ENCODE measurements around the gene C4orf50. TPM values are rescaled to one million over a fixed set of nuclear protein-coding genes. Genes with fewer than 3 reads are reported as not detected.

Gene C4orf50
- total and polyA plus RNA-seq, 2 experiments from 2014 or later = 0.06 to 0.31 TPM

DNA sequence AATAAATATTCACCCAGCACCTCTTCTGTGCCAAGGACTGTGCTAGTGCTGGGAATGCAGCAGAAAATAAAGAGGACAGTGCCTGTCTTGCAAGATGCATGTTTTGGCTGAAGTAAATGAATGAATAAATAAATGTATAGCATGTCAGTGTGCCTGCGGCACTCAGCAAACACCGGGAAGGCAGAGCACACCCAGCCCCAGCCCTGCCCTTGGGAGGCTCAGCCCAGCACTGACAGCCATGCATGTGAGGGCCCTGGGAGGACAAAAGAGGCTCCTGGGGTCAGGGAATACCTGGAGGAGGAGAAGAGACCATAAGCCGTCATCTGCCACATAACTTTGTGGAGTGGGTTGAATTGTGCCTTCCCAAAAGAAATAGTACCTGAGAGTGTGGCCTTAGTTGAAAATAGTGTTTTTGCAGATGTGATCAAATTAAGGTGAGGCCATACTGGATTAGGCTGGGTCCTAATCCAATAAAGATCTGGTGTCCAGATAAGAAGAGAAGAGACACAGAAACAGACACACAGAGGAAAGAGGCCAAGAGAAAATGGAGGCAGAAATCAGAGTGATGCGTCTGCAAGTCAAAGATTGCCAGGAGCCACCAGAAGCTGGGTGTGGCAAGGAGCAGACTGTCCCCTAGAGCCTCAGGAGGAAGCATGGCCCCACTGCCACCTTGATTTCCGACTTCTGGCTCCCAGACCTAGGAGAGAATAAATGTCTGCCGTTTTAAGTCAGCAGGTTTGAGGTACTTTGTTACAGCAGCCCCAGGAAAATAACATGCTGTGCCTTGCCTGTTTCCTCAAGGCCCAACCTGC is 16.3 kb downstream of the C4orf50 start:
- no peak for DNase-seq (ENCODE audit: low spot score)
- H3K27me3 Mint-ChIP-seq (ENCODE audit: insufficient read depth, low read depth, poor library complexity) = peaks cover 6% of the 10 kb centered on the region
- H3K9me2 ChIP-seq (ENCODE audit: insufficient read depth) = no peaks in the 10 kb centered on the region
- H3K4me1 Mint-ChIP-seq = peaks cover 11% of the 10 kb centered on the region
- H3K4me2 ChIP-seq = no peak overlapping the region
- H3K36me3 ChIP-seq (ENCODE audit: insufficient read depth) = no peaks in the 10 kb centered on the region
- H3F3A ChIP-seq (replicated peaks; ENCODE audit: low read depth) = no peaks in the 10 kb centered on the region
- no peak for ATAC-seq
- no peaks in the 10 kb centered on the region for H3K36me3 Mint-ChIP-seq (ENCODE audit: low read depth)
- H3K27ac ChIP-seq (ENCODE audit: low read depth) = no peak overlapping the region
- H3K4me3 Mint-ChIP-seq = no peak overlapping the region
- peaks cover 7% of the 10 kb centered on the region; the same call in 1 of the 2 replicates for H3K4me1 ChIP-seq (ENCODE audit: insufficient read depth)
- no peaks in the 10 kb centered on the region; the same call in 2 of the 3 replicates for H3K9me3 Mint-ChIP-seq
- no peaks in the 10 kb centered on the region for H4K20me1 ChIP-seq (replicated peaks; ENCODE audit: insufficient read depth)
- H3K27me3 ChIP-seq (ENCODE audit: insufficient read depth) = no peaks in the 10 kb centered on the region
- no peak for TF ChIP-seq EZH2 (IDR thresholded peaks at IDR 0.05; ENCODE audit: low read depth, unreplicated experiment)
- no peak for TF ChIP-seq ZNF114 (CRISPR knock-in tag; IDR thresholded peaks at IDR 0.05)
- no peak for TF ChIP-seq JUNB (IDR thresholded peaks at IDR 0.05; ENCODE audit: unreplicated experiment)
- TF ChIP-seq, protein P1, sequence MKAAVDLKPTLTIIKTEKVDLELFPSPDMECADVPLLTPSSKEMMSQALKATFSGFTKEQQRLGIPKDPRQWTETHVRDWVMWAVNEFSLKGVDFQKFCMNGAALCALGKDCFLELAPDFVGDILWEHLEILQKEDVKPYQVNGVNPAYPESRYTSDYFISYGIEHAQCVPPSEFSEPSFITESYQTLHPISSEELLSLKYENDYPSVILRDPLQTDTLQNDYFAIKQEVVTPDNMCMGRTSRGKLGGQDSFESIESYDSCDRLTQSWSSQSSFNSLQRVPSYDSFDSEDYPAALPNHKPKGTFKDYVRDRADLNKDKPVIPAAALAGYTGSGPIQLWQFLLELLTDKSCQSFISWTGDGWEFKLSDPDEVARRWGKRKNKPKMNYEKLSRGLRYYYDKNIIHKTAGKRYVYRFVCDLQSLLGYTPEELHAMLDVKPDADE (IDR thresholded peaks at IDR 0.05) = no peak
- no peak for TF ChIP-seq POLR2AphosphoS5 (IDR thresholded peaks at IDR 0.05; ENCODE audit: low read depth)
- TF ChIP-seq, protein P2, sequence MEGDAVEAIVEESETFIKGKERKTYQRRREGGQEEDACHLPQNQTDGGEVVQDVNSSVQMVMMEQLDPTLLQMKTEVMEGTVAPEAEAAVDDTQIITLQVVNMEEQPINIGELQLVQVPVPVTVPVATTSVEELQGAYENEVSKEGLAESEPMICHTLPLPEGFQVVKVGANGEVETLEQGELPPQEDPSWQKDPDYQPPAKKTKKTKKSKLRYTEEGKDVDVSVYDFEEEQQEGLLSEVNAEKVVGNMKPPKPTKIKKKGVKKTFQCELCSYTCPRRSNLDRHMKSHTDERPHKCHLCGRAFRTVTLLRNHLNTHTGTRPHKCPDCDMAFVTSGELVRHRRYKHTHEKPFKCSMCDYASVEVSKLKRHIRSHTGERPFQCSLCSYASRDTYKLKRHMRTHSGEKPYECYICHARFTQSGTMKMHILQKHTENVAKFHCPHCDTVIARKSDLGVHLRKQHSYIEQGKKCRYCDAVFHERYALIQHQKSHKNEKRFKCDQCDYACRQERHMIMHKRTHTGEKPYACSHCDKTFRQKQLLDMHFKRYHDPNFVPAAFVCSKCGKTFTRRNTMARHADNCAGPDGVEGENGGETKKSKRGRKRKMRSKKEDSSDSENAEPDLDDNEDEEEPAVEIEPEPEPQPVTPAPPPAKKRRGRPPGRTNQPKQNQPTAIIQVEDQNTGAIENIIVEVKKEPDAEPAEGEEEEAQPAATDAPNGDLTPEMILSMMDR (conservative IDR thresholded peaks at IDR 0.05; ENCODE audit: low read depth in 2 of 2) = no peak
- TF ChIP-seq STAT1 (IDR thresholded peaks at IDR 0.05; ENCODE audit: unreplicated experiment) = no peak
- H3K27ac Mint-ChIP-seq = no peak overlapping the region
- no peak overlapping the region for H2AFZ ChIP-seq
- no peaks in the 10 kb centered on the region for H3K79me2 ChIP-seq (replicated peaks; ENCODE audit: insufficient read depth)
- H3K4me3 ChIP-seq = no peak overlapping the region

DNA sequence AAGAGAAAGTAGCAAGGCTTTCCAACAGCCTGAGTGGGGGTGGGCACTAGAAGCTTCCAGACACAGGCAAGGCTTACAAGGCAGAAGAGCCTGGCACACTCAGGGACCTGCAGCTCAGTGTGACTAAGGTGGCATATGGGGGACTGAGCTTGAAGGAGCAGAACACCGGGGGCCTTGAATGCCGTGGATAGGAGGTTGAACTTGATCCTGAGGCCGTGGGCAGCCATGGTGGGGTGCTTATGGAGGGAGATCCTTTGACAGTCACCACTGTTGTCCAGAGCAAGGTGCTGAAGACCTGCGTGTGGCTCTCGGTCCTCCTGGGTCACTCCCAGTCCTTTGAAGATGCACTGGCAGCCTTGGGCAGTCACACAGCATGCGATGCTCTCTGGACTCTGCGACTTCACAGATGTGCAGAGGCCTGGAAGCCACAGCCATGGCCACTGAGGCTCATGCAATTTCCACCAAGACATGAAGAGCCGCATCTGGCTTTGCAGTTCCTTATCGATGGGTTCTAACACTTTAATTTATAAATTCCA is 18.3 kb downstream of the C4orf50 start:
- H3K27ac Mint-ChIP-seq = no peak overlapping the region
- no peak for DNase-seq (ENCODE audit: low spot score)
- TF ChIP-seq CREB1 (CRISPR knock-in tag; IDR thresholded peaks at IDR 0.05; ENCODE audit: low read depth) (no peak), ZNF114 (CRISPR knock-in tag; IDR thresholded peaks at IDR 0.05) (no peak), JUNB (IDR thresholded peaks at IDR 0.05; ENCODE audit: unreplicated experiment) (no peak), POLR2AphosphoS5 (IDR thresholded peaks at IDR 0.05; ENCODE audit: low read depth) (no peak)
- TF ChIP-seq, protein P3, sequence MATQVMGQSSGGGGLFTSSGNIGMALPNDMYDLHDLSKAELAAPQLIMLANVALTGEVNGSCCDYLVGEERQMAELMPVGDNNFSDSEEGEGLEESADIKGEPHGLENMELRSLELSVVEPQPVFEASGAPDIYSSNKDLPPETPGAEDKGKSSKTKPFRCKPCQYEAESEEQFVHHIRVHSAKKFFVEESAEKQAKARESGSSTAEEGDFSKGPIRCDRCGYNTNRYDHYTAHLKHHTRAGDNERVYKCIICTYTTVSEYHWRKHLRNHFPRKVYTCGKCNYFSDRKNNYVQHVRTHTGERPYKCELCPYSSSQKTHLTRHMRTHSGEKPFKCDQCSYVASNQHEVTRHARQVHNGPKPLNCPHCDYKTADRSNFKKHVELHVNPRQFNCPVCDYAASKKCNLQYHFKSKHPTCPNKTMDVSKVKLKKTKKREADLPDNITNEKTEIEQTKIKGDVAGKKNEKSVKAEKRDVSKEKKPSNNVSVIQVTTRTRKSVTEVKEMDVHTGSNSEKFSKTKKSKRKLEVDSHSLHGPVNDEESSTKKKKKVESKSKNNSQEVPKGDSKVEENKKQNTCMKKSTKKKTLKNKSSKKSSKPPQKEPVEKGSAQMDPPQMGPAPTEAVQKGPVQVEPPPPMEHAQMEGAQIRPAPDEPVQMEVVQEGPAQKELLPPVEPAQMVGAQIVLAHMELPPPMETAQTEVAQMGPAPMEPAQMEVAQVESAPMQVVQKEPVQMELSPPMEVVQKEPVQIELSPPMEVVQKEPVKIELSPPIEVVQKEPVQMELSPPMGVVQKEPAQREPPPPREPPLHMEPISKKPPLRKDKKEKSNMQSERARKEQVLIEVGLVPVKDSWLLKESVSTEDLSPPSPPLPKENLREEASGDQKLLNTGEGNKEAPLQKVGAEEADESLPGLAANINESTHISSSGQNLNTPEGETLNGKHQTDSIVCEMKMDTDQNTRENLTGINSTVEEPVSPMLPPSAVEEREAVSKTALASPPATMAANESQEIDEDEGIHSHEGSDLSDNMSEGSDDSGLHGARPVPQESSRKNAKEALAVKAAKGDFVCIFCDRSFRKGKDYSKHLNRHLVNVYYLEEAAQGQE (IDR thresholded peaks at IDR 0.05; ENCODE audit: unreplicated experiment) = no peak
- TF ChIP-seq, protein P2 (conservative IDR thresholded peaks at IDR 0.05; ENCODE audit: low read depth in 2 of 2) = no peak
- TF ChIP-seq, protein P1 (IDR thresholded peaks at IDR 0.05) = no peak
- H3K4me1 Mint-ChIP-seq = no peaks in the 10 kb centered on the region; the same call in 2 of the 3 replicates
- H3K27me3 Mint-ChIP-seq (ENCODE audit: insufficient read depth, low read depth, poor library complexity) = peaks cover 8% of the 10 kb centered on the region
- ATAC-seq = no peak
- H3K4me3 Mint-ChIP-seq = no peak overlapping the region
- Histone ChIP-seq H3K27ac (ENCODE audit: low read depth) (no peak overlapping the region), H3K79me2 (replicated peaks; ENCODE audit: insufficient read depth) (no peaks in the 10 kb centered on the region), H3K4me2 (no peak overlapping the region), H3K36me3 (ENCODE audit: insufficient read depth) (no peaks in the 10 kb centered on the region), H2AFZ (no peak overlapping the region), H3K27me3 (ENCODE audit: insufficient read depth) (no peaks in the 10 kb centered on the region), H3F3A (replicated peaks; ENCODE audit: low read depth) (no peaks in the 10 kb centered on the region), H3K4me1 (ENCODE audit: insufficient read depth) (no peaks in the 10 kb centered on the region), H3K4me3 (no peak overlapping the region), H4K20me1 (replicated peaks; ENCODE audit: insufficient read depth) (no peaks in the 10 kb centered on the region), H3K9me2 (ENCODE audit: insufficient read depth) (no peaks in the 10 kb centered on the region)
- H3K36me3 Mint-ChIP-seq (ENCODE audit: low read depth) = no peaks in the 10 kb centered on the region
- H3K9me3 Mint-ChIP-seq = no peaks in the 10 kb centered on the region; the same call in 2 of the 3 replicates

Data from GM23338 (cell line).